NK-92 (cell line): ENCODE results near the gene CASTOR1.

Source experiments
- DNase-seq: peaks from one replicate; lab custom pipeline; 2025; ENCODE audit not compliant: unreplicated experiment; lab: John Stamatoyannopoulos, UW

The CASTOR1 gene

GRCh38 chr22:30301995-30302809 is 12.9 kb upstream of the CASTOR1 start:
- no peak for DNase-seq

- no peak for DNase-seq
These were observed 10.0 kb upstream of the CASTOR1 start for GRCh38 chr22:30299322-30299721.

- no peak for DNase-seq
These were observed 8.8 kb upstream of the CASTOR1 start for GRCh38 chr22:30297991-30298701.

GRCh38 chr22:30297276-30297990 is 8.1 kb upstream of the CASTOR1 start:
- no peak for DNase-seq

- DNase-seq: no peak
These were observed 7.5 kb upstream of the CASTOR1 start for GRCh38 chr22:30296833-30297232.

GRCh38 chr22:30296324-30296723 is 7.0 kb upstream of the CASTOR1 start:
- no peak for DNase-seq

- no peak for DNase-seq
These were observed 6.3 kb upstream of the CASTOR1 start for GRCh38 chr22:30295576-30295975.

GRCh38 chr22:30294830-30295229 is 5.5 kb upstream of the CASTOR1 start:
- no peak for DNase-seq

- no peak for DNase-seq
These were observed 4.8 kb upstream of the CASTOR1 start for GRCh38 chr22:30294066-30294465.

GRCh38 chr22:30293026-30293425 is 3.7 kb upstream of the CASTOR1 start:
- no peak for DNase-seq

- no peak for DNase-seq
These were observed 3.0 kb upstream of the CASTOR1 start for GRCh38 chr22:30292069-30292970.

GRCh38 chr22:30291058-30291892 is 2.0 kb upstream of the CASTOR1 start:
- DNase-seq: no peak

GRCh38 chr22:30290342-30291057 is 1.2 kb upstream of the CASTOR1 start:
- DNase-seq: no peak

- no peak for DNase-seq
These were observed 642 bp upstream of the CASTOR1 start for GRCh38 chr22:30289980-30290313.

- no peak for DNase-seq
These were observed 725 bp downstream of the CASTOR1 start for GRCh38 chr22:30288419-30289140.

- DNase-seq: peak; percentile 28
These were observed 1.5 kb downstream of the CASTOR1 start for GRCh38 chr22:30287648-30288418.

- no peak for DNase-seq
These were observed 2.3 kb downstream of the CASTOR1 start for GRCh38 chr22:30286813-30287647.
